Effector CD8-positive, alpha-beta T cell (primary cell): ENCODE results near the gene IL6.
"Not testable (repeated sequence)": the region's sequence is repeated elsewhere in the genome, so short reads cannot be mapped to it uniquely, and the experiment has no call there.

Experiments used
- DNase-seq: peaks from one replicate; lab custom pipeline; 2025; lab: John Stamatoyannopoulos, UW

The IL6 gene

DNA sequence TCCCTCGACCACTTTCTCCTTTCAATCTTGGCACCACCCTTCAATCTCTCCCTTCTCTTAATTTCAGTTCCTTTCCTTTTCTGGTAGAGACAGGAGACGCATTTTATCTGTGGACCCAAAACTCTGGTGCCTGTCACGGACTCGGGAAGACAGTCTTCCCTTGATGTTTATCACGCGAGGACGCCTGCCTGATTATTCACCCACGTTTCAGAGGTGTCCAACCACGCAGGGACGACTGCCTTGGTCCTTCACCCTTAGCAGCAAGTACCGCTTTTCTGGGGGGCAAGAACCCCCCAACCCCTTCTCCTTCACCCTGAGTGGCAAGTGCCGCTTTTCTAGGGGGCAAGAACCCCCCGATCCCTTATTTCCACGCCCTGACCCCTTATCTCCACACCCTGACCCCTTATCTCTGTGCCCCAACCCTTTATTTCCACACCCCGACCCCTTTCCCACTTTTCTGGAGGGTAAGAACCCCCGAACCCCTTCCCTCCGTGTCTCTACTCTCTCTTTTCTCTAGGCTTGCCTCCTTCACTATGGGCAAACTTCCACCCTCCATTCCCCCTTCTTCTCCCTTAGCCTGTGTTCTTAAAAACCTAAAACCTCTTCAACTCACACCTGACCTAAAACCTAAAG is 22.9 kb upstream of the IL6 start:
- not testable (repeated sequence) for DNase-seq

GRCh38 chr7:22704722-22705121 is 22.3 kb upstream of the IL6 start:
- not testable (repeated sequence) for DNase-seq

DNA sequence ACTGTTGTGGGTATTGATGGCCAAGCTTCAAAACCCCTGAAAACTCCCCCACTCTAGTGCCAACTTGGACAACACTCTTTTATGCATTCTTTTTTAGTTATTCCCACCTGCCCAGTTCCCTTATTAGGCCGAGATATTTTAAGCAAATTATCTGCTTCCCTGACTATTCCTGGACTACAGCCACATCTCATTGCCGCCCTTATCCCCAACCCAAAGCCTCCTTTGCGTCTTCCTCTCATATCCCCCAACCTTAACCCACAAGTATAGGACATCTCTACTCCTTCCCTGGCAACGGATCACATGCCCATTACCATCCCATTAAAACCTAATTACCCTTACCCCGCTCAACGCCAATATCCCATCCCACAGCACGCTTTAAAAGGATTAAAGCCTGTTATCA is 21.1 kb upstream of the IL6 start:
- not testable (repeated sequence) for DNase-seq

DNA sequence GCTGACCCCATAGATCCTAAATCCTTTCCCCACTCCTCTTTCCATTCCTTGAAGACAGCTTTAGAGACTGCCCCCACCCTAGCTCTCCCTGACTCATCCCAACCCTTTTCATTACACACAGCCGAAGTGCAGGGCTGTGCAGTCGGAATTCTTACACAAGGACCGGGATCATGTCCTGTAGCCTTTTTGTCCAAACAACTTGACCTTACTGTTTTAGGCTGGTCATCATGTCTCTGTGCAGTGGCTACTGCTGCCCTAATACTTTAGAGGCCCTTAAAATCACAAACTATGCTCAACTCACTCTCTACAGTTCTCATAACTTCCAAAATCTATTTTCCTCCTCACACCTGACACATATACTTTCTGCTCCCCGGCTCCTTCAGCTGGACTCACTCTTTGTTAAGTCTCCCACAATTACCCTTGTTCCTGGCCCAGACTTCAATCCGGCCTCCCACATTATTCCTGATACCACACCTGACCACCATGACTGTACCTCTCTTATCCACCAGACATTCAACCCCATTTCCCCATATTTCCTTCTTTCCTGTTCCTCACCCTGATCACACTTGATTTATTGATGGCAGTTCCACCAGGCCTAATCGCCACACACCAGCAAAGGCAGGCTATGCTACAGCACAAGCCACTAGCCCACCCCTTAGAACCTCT is 19.8 kb upstream of the IL6 start:
- DNase-seq: not testable (repeated sequence)

DNA sequence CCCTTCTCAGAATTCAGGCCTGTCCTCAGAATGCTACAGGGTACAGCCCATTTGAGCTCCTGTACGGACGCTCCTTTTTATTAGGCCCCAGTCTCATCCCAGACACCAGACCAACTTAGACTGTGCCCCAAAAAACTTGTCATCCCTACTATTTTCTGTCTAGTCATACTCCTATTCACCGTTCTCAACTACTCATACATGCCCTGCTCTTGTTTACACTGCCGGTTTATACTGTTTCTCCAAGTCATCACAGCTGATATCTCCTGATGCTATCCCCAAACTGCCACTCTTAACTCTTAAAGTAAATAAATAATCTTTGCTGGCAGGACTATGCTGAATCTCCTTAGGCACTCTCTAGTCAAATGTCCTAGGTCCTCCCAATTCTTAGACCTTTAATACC is 18.8 kb upstream of the IL6 start:
- DNase-seq: not testable (repeated sequence)

- DNase-seq: not testable (repeated sequence)
These were observed 18.3 kb upstream of the IL6 start for GRCh38 chr7:22708677-22709061.

DNA sequence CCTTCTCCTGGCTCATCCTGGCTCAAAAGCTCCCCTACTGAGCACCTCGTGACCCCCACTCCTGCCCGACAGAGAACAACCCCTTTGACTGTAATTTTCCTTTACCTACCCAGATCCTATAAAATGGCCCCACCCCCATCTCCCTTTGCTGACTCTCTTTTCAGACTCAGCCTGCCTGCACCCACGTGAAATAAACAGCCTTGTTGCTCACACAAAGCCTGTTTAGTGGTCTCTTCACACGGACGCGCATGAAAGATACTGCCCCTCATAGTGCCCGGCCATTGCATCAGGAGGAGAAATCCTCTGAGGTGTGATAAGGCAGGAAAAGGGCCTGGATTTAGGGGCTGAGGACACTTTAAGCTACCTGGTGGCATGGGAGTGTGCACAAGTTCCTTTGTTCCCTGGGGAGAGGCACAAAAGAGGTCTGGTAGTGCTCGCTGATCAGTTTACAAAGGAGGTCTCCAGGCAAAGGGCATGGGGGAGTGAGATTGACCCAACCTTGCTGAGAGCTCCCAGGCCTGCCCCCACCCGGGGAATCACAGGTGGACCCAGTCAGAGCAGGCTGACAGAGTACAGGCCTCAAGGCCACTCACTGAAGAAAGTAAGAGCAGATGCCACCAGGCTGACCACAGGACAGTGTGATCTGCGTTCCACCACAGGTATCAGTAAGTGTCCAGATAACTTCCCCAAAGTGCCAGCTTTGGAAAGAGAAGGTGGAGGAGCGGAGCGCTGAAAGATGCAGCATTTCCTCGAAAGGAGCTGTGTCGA is 17.8 kb upstream of the IL6 start:
- not testable (repeated sequence) for DNase-seq

- DNase-seq: no peak
These were observed 17.1 kb upstream of the IL6 start for GRCh38 chr7:22709857-22710256.

DNA sequence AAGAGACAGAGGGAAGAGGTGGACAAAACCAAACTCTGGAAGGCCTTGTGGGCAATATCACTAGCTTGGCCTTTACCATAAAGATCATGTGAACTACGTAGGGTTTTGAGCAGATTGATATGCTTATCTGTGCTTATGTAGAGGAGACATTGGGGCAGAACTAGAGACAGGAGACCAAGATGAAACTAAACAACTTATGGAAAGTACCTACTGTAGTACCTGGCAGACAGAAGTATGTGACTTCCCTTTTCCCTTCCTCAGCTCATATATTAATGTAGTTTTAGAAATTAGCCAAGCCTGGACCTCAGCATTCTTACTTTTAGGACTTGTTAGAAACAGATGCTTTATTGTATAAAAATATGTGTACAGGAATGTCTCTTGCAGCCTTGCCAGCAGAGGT is 14.0 kb upstream of the IL6 start:
- no peak for DNase-seq

GRCh38 chr7:22713463-22713862 is 13.5 kb upstream of the IL6 start:
- DNase-seq: no peak

GRCh38 chr7:22715969-22716368 is 11.0 kb upstream of the IL6 start:
- no peak for DNase-seq

DNA sequence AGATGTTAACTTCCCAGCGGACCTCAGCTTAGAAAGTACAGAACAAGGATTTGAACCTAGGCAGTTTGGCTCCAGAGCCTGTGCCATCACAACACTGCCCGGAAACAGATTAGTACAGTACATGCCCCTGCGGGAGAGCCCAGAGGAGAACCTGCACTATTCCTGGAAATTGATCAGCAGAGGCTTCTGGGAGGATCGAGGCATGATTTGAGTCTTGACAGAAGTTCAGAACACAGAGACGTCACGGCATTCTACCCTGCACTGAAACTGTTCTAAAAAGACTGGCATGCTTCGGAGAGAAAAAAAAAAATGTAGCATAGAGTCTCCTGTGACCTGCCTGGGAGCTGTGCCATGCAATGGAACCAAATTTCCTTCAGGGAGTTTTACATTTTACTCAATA is 9.2 kb upstream of the IL6 start:
- DNase-seq: no peak

DNA sequence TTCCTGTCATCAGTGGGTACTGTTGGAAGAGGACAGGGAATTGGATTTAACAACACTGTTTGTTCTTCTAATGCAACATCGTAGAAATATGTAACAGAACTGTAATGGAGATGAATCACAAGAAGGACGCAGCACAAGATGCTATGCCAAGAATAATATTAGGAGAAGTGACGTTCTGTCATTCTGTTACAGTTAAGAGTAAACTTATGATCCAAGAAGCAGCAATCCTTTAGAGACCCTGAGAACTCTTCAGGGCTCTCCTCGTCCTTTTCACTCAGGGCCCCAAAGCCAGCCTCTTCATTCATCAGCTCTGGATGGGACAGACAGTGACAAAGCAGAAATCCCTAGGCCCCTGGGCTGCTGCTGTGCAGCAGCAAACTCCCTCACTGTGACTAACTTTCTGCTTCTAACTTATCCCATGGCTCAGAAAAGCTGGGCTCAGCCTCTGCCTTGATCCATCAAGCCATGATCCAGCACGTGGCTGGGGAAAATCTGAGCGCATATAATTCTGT is 8.7 kb upstream of the IL6 start:
- no peak for DNase-seq

GRCh38 chr7:22718911-22719420 is 8.0 kb upstream of the IL6 start:
- DNase-seq: no peak

DNA sequence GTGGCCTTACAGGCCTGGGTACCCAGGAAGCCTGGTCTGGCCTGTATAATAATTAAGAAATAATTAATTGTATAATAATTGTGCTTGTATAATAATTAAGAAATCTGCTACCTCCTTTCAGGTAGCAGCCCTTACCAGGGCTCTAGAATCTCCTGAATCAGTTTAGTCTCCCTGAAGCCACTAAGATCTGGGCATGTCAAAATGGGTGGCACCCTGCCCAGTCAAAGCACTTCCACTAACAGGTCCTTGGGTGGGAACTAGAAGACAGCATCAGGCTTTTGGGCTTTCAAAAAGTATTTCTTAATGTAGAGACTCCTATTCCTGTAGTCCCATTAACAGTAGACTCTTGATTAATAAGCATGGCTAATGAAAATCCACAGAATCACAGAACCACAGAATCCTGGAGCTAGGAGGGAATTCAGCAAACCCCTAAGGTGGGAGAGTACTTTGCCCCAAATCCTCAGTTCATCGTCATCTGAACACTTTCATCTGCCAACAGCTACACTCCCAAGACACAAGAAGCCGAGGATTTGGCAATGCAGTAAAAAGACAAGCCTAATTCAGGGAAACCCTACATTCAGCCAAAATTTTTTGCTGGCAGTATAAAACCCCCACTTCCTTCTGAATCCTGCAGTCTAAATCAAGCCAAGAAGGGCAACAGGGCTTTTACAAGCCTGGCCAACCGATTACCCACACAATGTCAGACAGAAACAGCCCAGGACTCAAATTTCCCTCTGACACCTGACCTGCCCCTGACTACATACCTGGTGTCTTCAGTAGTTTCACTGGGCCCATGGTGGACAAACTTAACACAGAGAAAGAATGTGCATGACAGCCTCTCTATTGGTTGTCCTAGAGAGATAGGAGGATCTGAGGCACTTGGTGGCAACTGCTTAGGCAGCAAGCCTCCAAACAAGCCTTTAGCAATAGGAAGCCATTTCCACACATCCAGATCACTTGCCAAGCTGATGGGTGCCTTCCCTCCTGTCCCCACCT is 5.9 kb upstream of the IL6 start:
- no peak for DNase-seq

DNA sequence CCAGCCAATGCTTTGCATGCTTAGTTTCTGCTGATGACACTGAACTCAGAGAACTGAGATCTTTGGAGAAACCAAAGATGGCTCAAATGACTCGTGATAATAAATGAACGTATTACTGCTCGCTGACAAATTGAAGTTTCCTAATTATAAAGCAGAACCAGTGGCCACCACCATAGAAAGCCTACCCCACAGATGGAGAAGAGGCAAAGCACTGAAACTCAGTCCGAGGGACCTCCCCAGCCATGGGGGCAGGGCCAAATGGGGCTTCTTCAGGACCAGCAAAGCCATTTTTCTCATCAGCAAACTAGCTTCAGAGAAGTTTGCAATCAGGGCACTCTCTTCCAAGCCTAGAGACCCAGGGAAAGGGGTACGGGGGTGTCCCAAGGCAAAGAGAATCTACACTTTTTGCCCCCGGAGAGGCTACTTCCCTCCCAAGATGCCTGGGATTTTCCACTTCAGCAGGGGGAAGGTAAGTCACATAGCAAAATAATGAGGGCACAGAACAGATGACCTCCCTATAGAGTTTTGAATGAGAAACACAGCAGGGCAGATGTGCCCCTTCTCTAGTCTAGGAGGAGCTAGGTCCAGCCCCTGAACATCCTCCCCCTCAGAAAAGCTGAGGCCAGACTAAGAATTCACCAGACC is 4.3 kb upstream of the IL6 start:
- no peak for DNase-seq

DNA sequence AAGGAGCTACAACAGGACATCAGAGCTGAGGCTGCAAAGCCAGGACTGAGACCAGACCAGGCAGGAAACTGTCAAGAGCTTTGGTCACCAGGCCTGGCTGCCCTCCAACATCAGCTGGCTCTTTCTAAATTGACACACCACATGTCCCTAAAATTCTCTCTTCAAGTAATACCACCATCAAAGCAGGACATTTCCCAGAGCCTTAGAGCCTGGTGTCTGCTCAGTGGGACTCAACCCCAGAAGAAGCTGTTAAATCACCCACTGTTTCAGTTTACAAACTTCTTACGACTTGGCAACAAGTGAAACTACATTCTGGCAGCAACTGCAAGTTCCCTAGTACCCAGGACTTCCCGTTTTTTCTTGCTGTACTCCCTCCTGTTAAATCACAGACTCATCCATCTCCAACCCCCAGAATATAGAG is 3.8 kb upstream of the IL6 start:
- no peak for DNase-seq

DNA sequence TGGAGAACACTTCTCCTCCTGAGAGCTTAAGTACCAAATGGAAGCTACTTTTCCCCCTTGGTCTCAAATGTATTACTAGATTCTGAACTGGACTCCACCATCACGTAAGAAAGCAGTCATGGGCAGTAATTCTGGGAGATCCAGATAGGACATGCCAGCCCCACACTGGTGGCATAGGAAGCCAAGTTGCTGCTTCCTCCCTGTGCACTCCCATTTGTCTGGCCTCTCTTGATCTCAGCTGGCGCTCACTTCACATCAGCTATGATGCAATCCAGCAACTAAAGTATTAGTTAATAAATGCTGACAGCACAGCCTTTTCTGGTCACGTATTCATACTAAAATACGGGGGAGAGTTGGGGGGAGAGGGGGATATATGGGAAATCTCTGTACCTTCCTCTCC is 3.4 kb upstream of the IL6 start:
- DNase-seq: no peak

DNA sequence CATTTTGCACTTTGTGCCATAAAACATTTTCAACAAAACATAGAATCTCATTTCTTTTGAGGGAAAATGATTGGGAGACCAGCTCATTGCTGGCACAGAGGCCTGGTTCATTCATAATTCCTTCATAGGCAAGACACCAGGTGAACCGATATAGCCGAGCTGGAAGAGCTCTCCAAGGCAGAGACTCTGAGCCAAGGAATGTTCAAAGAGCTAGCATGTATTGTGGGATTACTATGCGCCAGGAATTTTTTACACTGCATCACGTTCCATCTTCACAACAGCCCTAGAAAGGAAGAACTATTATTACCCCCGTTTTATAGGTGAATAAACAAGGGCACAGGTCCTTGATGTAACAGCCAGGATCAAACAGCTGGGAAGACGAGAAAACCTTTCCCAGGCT is 2.1 kb upstream of the IL6 start:
- no peak for DNase-seq

GRCh38 chr7:22725585-22725984 is 1.4 kb upstream of the IL6 start:
- DNase-seq: no peak

DNA sequence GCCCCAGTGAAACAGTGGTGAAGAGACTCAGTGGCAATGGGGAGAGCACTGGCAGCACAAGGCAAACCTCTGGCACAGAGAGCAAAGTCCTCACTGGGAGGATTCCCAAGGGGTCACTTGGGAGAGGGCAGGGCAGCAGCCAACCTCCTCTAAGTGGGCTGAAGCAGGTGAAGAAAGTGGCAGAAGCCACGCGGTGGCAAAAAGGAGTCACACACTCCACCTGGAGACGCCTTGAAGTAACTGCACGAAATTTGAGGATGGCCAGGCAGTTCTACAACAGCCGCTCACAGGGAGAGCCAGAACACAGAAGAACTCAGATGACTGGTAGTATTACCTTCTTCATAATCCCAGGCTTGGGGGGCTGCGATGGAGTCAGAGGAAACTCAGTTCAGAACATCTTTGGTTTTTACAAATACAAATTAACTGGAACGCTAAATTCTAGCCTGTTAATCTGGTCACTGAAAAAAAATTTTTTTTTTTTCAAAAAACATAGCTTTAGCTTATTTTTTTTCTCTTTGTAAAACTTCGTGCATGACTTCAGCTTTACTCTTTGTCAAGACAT is 574 bp upstream of the IL6 start:
- DNase-seq: no peak
